ENCODE results near the gene LSMEM2.
"Not testable (repeated sequence)": the region's sequence is repeated elsewhere in the genome, so short reads cannot be mapped to it uniquely, and the experiment has no call there.

The LSMEM2 gene

DNA sequence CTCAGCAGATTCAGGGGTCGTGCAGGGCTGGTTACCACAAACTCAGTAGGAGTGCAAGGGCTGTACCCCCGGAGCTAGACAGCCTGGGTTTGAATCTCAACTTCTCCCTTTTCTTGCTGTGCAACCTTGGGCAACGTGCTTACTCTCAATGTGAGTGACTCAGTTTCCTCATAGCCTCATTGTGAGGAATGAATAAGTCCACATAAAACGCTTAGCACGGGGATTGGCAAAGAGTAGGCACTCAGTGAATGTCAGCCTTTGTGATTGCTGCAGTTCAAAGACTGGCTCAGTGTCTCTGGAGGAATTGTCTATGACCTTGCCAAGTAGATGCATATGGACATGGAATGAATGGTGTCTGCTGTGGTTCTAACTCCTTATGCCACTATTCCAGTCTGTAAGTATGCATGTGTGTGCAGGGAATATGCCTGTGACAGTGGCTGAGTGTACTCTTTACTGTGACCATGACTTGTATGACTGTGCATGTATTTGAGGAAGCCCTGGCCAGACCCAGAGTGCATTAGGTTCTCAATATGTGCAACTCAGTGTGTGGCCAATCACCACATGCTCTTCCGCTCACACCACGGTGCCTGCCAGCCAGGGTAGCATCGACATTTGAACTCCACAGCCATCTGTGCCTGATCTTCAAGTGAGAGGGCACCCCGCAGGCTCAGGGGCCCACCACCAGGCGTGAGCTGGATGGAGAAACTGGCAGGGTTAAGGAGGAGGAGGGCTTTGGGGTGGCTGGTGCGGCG, 21.2 kb downstream of the LSMEM2 start:
- DNase-seq, result peak; percentile 30

DNA sequence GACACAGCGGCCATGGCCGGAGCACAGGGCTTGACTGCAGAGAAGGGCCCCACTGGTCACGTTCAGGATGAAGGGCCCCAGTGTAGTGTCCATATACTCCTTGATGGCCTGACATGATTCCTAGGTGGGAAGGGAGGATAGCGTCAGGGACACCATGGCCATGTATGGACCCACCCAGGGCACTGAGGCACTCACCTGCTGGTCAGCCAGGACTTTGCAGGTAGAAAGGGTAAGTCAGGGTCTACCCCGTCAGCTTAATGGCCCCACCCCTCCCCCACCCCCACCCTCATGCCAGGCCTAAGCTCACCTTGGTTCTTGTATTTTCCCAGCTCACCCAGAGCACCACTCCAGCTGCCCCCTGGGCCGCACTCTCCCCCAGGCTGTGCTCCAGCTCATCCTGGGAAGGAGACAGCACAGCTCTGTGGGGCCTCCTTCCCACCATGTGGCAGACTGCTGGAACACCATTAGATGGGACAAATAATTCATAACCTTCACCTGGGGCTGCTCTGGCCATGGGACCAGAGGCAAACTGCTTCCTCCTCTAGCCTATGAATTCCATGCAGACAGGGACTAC, 21.9 kb downstream of the LSMEM2 start:
- DNase-seq, result no peak

GRCh38 chr3:50302095-50303012, 23.5 kb downstream of the LSMEM2 start:
- no peak for DNase-seq

DNA sequence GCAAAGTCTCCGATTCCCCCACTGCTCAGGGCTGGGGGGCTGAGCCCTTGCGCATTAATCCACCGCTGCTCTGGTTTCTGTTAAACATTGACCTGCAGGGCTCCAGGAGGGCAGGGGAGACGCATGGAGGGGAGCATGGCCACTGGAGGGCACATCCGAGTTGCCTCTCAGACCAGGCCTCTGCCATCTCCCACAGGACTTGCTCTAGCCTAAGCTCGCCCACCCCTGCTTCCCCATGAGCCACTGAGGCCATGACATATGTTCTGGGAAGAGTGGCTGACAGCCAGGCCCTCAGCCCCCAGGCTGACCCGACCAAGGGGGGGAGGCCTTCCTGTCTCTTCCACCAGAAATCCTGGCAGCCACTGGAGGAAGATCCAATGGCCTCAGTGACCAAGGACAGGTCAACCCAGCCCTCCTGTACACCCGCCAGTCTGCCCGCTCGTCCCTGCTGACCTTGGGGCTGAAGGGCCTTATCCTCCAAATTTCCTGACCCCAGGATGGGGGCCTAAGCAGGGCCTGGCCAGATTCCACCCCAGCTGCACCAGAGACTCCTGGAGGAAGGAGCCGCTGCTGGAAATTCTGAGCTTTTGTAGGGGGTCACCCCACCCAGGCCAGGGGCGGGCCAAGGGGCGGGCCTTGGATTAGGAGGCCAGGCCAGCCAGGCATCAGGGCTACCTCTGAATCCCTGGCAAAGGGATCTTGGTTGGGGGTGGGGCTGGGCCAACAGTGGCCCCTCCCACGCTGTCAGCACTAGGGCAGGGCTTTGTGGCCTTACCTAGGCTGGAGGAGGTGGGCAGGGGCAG, 24.3 kb downstream of the LSMEM2 start, which contains the start of gene HYAL1:
Gene HYAL1 (minus strand): TSS at position 562 of the 803 bp plus-strand sequence. CDS start 618 bp downstream, outside the sequence.
- DNase-seq, result no peak

GRCh38 chr3:50304601-50305000, 25.7 kb downstream of the LSMEM2 start:
- DNase-seq, result no peak

DNA sequence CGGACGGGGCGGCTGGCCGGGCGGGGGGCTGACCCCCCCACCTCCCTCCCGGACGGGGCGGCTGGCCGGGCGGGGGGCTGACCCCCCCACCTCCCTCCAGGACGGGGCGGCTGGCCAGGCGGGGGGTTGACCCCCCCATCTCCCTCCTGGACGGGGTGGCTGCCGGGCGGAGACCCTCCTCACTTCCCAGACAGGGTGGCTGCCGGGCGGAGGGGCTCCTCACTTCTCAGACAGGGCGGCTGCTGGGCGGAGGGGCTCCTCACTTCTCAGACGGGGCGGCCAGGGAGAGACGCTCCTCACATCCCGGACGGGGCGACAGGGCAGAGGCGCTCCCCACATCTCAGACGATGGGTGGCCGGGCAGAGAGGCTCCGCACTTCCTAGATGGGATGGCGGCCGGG, 33.2 kb downstream of the LSMEM2 start:
- DNase-seq, result not testable (repeated sequence)

DNA sequence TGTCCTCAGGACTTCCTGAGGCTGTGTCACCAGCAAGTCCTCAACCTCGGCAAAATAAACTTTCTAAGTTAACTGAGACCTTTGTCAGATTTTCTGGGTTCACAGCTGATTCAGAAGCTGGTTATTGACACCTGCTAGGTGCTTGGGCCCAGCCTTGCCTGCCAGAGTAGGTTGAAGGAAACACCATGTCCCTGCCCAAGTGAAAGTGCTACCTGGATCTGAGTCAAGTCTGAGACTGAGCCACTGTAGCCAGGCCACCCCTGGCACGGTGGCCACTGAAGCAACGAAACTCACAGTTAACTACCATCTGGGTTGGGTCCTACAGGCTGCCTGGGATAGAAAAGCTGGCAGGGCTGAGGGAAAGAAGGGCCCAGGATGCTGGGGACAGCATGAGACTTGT, 35.5 kb downstream of the LSMEM2 start:
- DNase-seq, result no peak

DNA sequence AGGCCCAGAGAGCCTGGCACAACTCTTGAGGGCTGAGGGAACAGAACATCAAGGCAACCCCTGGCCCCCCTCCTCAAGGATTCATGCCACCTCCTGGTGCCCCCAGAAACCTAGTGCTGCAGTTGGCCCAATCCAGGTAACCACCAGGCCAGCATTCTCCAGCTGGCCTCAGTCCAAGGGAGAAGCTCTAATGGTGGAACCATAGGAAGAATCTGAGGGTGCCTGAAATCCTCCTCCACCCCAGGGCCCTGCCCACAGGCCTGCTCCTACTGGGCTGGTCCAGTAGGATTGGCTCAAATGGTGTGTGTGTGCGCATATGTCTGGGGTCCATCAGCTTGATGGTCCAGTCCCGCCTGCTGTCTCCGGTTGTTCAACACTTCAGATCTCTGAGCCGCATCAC, 35.9 kb downstream of the LSMEM2 start:
- DNase-seq, result no peak

DNA sequence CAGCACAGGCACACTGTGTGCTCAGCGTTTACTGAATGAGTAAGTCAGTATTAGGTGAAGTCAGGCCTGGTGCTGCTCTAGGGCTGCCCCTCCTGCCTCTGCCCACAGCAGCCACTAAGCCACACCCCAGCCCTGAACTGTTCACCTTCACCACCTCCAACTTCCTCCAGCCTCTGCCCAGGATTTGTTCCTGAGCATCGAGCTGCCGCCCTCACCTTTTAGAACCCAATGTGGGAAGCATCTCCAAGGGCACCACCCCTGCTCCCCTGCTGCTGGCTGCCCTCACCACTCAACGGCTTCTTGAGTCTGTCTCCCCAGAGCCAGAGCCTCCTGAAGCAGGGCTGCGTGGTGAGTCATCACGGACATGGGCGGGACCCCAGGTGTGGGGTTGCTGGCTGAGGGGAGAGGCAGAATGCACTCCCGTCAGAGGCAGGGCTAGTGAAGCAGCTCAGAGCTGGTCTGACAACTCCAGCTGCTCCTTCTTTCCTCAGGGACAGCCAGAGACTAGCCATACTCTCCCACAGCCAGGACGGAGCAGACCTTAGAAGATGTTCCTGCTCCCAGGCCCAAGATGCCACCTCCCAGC, 37.9 kb downstream of the LSMEM2 start:
- no peak for DNase-seq

DNA sequence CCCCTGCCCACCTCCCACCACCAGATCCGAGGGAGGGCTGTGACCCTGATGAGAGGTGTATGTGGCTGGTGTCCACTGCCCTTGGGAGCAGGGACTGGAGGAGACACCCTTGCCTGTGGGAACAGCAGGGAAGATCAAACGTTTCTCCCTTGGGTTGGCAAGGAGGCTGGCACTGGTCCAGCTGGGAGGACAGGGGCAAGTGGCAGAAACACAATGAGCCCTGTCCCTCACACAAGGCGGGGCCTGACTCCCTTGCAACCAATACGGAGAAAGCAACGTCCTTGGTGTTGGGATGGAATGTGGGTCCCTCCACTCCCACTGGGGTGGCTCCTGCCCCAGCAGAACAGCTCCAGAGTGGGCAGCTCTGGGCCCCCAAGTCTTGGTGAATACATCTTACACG, 38.4 kb downstream of the LSMEM2 start:
- no peak for DNase-seq

DNA sequence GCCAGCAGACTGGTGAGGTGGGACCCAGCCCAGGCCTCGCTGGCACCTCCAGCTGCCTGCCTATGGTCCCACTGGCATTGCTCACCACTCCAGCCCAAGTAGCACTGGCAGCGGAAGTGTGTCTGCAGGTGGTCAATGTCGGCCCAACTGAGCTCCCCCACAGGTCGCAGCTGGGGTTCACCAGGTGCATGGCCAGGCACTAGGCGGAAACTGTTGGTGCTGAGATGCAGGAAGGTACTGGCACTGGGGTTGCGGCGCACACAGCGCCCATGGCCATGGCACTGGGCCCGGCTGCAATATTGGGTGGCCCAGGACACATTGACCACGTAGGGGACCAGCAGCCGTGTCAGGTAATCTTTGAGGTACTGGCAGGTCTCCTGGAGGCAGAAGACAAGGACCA, 39.3 kb downstream of the LSMEM2 start:
- DNase-seq, result no peak

DNA sequence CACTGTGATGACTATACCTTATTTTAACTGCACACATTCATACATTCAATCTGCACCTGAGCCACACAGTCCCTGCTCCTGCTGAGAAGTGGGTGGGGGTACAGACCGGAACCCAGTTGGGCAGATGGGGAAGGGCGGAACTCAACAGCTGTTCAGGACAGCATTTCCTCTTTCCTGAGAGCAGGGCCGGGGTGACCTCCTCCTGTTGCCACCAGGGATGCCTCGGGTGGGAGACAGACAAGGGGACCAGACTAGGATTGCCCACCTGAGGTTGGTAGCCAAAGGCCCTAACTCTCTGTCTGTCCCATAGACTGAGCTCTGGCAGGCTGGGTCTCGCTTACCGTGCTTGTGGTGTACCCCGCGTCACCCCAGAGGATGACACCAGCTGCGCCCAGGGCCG, 39.7 kb downstream of the LSMEM2 start:
- DNase-seq, result no peak

DNA sequence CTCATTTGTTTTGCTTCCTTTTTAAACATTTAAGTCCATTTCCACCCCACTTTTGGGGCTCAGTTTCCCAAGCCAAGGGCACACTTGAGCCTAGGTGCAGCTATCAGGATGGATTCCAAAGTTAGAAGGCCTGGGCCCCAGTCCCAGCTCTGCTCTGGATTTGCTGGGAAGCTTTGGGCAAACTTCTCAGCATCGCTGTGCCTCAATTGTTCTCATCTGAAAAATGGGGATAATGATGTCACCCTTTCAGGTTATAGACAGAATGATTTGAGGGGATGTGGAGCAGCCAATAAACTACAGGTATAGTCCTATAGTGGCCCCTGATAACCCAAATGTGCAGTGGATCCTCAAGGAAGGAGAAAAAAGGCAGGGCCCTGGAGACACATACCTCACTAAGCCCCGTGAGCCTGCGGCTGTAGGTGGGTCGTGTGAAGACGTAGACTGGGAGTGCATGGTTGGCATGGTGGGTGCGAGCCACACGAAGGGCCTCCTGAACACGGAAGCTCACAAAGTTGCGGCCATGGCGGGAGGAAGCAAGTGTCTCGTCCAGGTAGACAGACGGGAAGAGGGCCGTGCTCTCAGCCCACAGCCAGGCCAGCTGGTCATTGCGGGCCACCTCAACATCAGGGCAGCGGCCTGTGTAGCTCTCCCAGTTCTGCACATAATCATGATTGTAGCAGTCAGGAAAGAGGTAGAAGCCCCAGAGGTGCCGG, 40.5 kb downstream of the LSMEM2 start:
- no peak for DNase-seq

DNA sequence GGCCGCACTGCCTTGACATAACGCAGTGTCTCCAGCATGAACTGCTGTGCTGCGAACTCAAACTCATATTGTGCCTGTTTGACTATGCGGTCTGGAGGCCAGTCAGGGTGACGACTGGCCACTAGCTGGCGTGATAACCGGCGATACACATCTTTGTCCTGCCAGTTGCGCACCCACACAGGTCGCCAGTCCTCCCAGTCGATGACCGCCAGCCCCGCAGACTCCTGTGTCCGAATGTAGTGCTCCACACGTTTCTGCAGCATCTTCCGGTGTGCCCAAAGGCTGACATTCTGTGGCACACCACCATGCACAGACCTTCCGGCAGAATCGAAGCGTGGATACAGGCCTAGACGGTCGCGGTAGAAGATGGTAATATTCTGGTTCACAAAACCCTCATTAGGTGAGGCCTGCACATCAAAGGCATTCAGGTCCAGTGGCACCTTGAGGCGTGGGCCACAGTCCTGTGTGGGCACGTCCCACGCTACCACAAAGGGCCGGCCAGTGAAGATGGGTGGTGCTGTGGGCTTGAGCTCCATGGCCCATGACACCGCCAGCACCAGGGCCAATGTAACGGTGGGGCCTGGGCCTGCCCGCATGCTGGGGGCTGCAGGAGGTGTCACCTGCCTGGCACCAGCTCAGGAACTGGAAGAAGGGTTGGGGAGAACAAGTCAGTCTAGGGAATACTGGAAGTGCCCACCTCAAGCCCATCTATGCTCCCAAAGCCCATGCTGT, 41.2 kb downstream of the LSMEM2 start:
- DNase-seq, result no peak

GRCh38 chr3:50320853-50321335, 42.0 kb downstream of the LSMEM2 start:
- DNase-seq, result peak; percentile 75

- DNase-seq, result peak; percentile 90
Measured at GRCh38 chr3:50321336-50322114, 42.6 kb downstream of the LSMEM2 start.

- DNase-seq, result no peak
Measured at GRCh38 chr3:50322115-50322385, 43.2 kb downstream of the LSMEM2 start.

GRCh38 chr3:50322386-50323091, 43.7 kb downstream of the LSMEM2 start, which contains the start of gene HYAL2:
TSS of gene HYAL2 (minus strand) at chr3:50322745. CDS start at chr3:50320489, 2,256 bp downstream.
- DNase-seq, result no peak

- no peak for DNase-seq
Measured at GRCh38 chr3:50323092-50323600, 44.3 kb downstream of the LSMEM2 start.
